Adipocyte (in vitro differentiated cells): Measurements from ENCODE around the gene EFCAB14.

Experiments used
- DNase-seq: peaks from one replicate; pipeline ENCODE4 v3.0.0-alpha.2; 2015; ENCODE audit warnings: low read depth
- H3K27me3 ChIP-seq: replicated peaks from 2 replicates; pipeline ENCODE4 v1.7.0; 2013; ENCODE audit warnings: mild to moderate bottlenecking, low read length, moderate library complexity; ENCODE audit not compliant: control insufficient read depth, insufficient read depth
- H3K36me3 ChIP-seq: 2 replicates; pipeline ENCODE4 v1.7.0; 2013; ENCODE audit warnings: low read length, mild to moderate bottlenecking, moderate library complexity; ENCODE audit not compliant: control insufficient read depth, insufficient read depth, severe bottlenecking
- H3K4me1 ChIP-seq: 2 replicates; pipeline ENCODE4 v1.7.0; 2013; ENCODE audit warnings: mild to moderate bottlenecking, low read length, moderate library complexity; ENCODE audit not compliant: control insufficient read depth, insufficient read depth
- H3K4me3 ChIP-seq: 2 replicates; pipeline ENCODE4 v1.7.0; 2013; ENCODE audit warnings: mild to moderate bottlenecking, low read length, moderate library complexity
- H3K9ac ChIP-seq: 2 replicates; pipeline ENCODE4 v1.7.0; 2013; ENCODE audit warnings: mild to moderate bottlenecking, low read length, moderate library complexity
- H3K9me3 ChIP-seq: 2 replicates; pipeline ENCODE4 v1.7.0; 2013; ENCODE audit warnings: mild to moderate bottlenecking, low read length, moderate library complexity; ENCODE audit not compliant: control insufficient read depth

The EFCAB14 gene

DNA sequence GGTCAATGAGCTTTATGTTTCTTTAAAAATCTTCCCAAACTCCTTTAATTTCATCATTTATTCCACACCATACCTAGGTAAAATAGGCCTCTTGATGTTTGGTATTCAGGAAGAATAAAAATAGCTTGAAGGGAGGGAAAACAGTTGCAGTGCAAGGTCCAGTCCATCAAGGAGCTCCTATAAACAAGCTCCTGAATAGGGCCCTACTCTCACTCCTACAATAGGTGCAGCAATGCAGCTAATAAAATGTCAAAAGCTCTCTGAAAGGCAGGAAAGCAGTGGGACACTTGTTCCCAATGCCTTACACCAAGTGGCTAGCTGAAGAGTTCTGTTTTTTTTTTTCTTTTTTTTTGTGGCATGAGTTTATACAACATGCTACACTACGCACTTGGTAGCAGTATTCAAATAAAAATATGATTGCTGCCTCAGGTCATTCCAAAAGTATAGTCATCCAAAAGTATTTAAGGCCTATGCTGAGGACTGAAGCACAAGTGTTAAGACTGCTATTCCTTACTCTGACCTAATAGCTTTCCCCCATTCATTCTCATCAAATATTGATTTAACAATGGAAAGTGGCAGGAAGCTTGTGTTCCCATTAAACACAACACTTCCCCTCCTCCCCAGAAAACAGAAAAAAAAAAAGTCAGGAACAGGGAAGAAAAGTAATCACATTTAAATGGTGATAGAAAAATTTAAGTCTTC lies 37.4 kb downstream of the EFCAB14 start:
- H3K36me3 ChIP-seq: peaks cover 93% of the 10 kb centered on the region
- no peak overlapping the region for H3K9ac ChIP-seq

DNA sequence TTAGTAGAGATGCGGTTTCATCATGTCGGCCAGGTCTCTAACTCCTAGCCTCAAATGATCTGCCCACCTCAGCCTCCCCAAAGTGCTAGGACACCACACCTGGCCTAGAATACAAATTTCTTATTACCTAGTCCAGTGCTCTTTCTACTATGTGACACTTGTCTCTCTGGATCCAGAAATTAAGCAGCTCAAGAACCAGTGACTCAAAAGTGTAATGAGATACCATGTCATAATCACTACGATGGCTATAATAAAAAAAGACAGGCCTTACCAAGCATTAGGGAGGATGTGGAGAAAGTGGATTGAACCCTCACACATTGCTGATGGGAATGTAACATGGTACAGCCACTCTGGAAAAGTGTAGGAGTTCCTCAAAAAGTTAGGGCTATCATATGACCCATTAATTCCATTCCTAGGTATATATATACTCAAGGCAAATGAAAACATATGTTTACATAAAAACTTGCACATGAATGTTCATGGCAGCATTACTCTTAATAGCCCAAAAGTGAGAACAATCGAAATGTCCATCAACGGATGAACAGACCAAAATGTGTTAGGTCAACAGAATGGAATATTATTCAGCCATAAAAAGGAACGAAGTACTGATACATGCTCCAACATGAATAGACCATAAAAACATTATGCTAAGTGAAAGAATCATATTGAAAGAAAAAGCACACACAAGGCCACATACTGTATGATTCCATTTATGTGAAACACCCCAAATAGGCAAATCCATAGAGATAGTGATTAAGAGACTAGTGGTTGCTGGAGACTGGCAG lies 38.9 kb downstream of the EFCAB14 start:
- Histone ChIP-seq H3K36me3 (peaks cover 92% of the 10 kb centered on the region), H3K4me3 (no peak overlapping the region), H3K9ac (no peak overlapping the region), H3K9me3 (no peaks in the 10 kb centered on the region), H3K4me1 (no peaks in the 10 kb centered on the region), H3K27me3 (no peaks in the 10 kb centered on the region)
- no peak for DNase-seq

More for the DNA sequence above, 37.4 kb downstream of the EFCAB14 start:
- no peaks in the 10 kb centered on the region for H3K27me3 ChIP-seq
- no peaks in the 10 kb centered on the region for H3K4me1 ChIP-seq
- H3K9me3 ChIP-seq: no peaks in the 10 kb centered on the region
- DNase-seq: no peak
- H3K4me3 ChIP-seq: no peak overlapping the region

DNA sequence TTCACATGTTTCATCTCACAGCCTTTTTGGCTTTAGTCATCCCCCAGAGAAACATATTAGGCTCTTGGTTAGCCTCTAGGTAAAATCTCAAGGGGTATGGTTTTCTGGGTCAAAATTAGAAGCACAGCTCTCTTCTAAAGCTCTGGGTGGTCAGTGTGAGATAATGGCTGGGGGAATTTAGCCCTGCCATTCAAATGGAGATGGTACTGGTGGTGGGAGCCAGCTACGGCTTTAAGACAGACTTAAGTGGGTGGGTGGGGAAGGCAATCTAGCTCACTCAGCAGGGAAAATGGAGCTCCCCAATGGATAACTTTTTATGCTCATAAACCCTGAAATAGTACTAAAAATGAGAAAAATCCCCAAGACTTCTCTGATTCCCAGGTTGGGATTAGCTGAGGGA lies 41.6 kb downstream of the EFCAB14 start:
- H3K9ac ChIP-seq: no peak overlapping the region
- DNase-seq: no peak
- no peaks in the 10 kb centered on the region for H3K27me3 ChIP-seq
- no peaks in the 10 kb centered on the region for H3K4me1 ChIP-seq
- H3K9me3 ChIP-seq: no peaks in the 10 kb centered on the region
- no peak overlapping the region for H3K4me3 ChIP-seq
- H3K36me3 ChIP-seq: peaks cover 84% of the 10 kb centered on the region

DNA sequence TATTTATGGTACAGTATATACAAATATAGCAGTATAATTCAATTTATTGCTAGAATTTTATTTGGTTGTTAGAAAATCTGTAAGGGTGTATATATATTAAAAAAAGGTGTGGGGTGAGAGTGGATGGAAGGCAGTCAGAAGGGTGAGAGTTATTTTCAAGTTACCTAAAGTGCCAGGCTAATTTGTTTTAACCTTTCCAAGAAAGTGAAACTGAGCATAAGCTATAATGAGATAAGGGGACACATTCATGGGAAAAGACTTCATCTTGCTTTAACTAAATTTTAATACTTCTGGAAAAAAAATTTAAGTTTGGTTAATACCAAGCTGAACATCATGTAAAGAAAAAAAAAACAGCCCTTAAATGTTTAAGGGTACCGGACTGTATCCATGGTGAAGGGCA lies 42.4 kb downstream of the EFCAB14 start:
- no peak for DNase-seq
- Histone ChIP-seq H3K27me3 (no peaks in the 10 kb centered on the region), H3K4me1 (no peaks in the 10 kb centered on the region), H3K36me3 (peaks cover 76% of the 10 kb centered on the region), H3K9me3 (no peaks in the 10 kb centered on the region), H3K4me3 (no peak overlapping the region), H3K9ac (no peak overlapping the region)

DNA sequence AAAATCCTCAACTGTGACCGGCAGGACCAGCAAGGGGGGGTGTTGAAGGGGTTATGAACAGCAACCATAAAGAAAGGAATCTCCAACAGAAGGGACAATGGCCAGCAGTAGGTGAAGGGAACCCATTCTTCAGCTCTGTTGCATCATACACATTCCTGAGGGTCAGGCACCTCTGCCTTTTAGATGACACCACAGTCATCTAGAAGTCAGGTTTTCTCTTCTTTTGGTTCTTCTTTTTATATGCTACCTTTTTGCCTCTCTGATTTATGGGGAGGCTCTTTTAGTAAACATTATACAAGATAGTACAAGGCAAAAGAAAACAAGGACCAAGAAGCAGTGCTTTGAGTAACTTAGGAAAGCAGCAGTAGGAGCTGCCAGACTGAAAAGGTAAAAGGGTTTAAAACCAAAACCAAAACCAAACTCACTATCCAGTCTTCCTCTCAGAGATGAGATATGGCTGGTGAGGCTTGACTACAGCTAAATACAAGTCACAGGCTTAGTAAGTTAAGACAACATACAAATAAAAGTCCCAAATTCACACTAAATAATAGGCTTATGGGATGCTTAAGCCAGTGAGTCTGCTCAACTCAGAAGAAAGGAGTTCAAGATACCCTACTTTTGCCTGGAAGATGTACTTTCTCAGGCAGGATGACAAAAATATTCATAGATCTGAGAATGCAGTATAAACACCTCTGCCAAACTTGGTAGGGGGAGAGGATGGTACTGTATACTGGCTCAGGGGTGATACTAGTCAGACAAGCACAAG lies 43.2 kb downstream of the EFCAB14 start:
- peaks cover 68% of the 10 kb centered on the region for H3K36me3 ChIP-seq
- no peak overlapping the region for H3K4me3 ChIP-seq
- no peaks in the 10 kb centered on the region for H3K27me3 ChIP-seq
- H3K9ac ChIP-seq: no peak overlapping the region
- H3K4me1 ChIP-seq: no peaks in the 10 kb centered on the region
- DNase-seq: no peak
- H3K9me3 ChIP-seq: no peaks in the 10 kb centered on the region

DNA sequence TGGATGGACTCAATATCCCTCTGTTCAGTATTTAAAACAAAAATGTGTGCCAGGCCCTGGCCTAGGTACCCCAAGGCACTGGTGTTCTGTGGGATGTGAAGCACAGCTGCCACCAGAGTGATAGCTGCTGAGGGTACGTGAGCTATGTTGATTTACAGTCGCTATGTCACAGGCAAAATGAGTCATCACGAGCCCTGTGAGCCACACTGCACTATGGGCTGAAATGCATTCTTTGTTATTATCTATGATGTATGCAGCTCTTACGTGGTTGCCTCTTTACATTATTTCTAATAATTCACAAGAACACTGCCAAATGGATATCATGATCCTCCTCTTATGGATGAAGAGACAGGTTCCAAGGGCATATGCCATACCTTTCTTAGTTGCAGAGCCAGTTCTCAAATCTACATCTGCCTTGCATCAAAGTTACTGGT lies 45.1 kb downstream of the EFCAB14 start:
- peak; percentile 34 for DNase-seq
- H3K27me3 ChIP-seq: no peaks in the 10 kb centered on the region
- no peak overlapping the region for H3K4me3 ChIP-seq
- peaks cover 52% of the 10 kb centered on the region for H3K36me3 ChIP-seq
- no peak overlapping the region for H3K9ac ChIP-seq
- H3K9me3 ChIP-seq: no peaks in the 10 kb centered on the region
- H3K4me1 ChIP-seq: no peaks in the 10 kb centered on the region

DNA sequence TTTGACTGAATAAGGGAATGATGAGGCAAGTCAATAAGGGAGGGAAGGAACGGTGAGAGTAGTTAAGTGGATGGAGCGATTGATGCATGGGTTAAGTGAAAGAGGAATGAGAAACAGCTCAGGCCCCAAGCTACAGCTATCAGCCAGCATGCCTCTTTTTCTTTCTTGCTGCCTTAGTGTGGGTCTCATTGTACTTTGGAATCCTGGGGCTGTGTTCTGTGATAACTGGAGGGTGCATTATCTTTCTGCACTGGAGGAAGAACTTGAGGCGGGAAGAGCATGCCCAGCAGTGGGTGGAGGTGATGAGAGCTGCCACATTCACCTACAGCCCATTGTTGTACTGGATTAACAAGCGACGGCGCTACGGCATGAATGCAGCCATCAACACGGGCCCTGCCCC lies 46.2 kb downstream of the EFCAB14 start:
- no peak for DNase-seq
- Histone ChIP-seq H3K9me3 (no peaks in the 10 kb centered on the region), H3K27me3 (no peaks in the 10 kb centered on the region), H3K36me3 (peaks cover 44% of the 10 kb centered on the region), H3K4me3 (no peak overlapping the region), H3K4me1 (peaks cover 4% of the 10 kb centered on the region), H3K9ac (no peak overlapping the region)

DNA sequence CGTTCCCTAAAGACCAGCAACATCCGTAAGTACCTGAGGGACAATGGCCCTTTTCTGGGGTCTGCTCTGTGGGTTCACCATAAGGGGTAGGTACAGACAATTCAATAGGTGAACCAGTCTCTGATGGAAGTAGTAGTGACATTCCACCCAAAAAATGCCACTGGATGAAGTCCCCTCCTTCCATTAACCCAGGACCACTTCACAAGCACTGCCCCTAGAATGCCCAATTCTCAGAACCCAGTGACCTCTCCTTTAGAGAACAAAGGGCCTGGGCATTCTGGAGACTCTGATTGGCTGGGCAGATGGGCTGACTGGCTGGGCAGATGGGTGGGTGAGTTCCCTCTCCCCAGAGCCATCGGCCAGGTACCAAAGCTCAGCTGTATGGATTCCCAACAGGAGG lies 47.4 kb downstream of the EFCAB14 start, which contains the start of gene TEX38:
Gene TEX38, plus strand, starts transcription at position 301 of the 400 bp plus-strand sequence. Its CDS starts 81 bp downstream, at position 382.
- peaks cover 12% of the 10 kb centered on the region for H3K4me1 ChIP-seq
- DNase-seq: no peak
- no peak within 1 kb of the TSS for H3K9ac ChIP-seq
- peaks cover 33% of the 10 kb centered on the region for H3K36me3 ChIP-seq
- H3K27me3 ChIP-seq: no peaks in the 10 kb centered on the region
- no peaks in the 10 kb centered on the region for H3K9me3 ChIP-seq
- no peak within 1 kb of the TSS for H3K4me3 ChIP-seq

DNA sequence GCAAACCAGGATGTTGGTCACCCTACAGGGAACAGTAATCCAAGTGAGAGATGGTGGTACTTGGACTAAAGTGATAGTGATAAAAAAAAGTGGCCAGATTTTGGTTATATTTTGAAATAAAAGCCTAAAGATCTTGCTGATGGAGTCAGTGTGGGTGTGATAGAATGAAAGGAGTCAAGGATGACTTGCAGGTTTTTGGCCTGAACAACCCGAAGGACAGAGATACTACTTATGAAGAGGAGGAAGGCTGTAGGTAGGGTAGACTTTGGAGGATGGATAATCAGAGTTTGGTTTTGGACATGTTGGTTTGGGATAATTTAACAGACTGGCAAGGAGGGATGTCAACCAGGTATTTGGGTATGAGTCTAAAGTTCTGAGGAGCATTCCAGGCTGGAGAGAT lies 48.8 kb downstream of the EFCAB14 start:
- no peaks in the 10 kb centered on the region for H3K27me3 ChIP-seq
- H3K9ac ChIP-seq: no peak overlapping the region
- H3K4me1 ChIP-seq: peaks cover 12% of the 10 kb centered on the region
- DNase-seq: no peak
- peaks cover 19% of the 10 kb centered on the region for H3K36me3 ChIP-seq
- H3K4me3 ChIP-seq: no peak overlapping the region
- H3K9me3 ChIP-seq: no peaks in the 10 kb centered on the region

DNA sequence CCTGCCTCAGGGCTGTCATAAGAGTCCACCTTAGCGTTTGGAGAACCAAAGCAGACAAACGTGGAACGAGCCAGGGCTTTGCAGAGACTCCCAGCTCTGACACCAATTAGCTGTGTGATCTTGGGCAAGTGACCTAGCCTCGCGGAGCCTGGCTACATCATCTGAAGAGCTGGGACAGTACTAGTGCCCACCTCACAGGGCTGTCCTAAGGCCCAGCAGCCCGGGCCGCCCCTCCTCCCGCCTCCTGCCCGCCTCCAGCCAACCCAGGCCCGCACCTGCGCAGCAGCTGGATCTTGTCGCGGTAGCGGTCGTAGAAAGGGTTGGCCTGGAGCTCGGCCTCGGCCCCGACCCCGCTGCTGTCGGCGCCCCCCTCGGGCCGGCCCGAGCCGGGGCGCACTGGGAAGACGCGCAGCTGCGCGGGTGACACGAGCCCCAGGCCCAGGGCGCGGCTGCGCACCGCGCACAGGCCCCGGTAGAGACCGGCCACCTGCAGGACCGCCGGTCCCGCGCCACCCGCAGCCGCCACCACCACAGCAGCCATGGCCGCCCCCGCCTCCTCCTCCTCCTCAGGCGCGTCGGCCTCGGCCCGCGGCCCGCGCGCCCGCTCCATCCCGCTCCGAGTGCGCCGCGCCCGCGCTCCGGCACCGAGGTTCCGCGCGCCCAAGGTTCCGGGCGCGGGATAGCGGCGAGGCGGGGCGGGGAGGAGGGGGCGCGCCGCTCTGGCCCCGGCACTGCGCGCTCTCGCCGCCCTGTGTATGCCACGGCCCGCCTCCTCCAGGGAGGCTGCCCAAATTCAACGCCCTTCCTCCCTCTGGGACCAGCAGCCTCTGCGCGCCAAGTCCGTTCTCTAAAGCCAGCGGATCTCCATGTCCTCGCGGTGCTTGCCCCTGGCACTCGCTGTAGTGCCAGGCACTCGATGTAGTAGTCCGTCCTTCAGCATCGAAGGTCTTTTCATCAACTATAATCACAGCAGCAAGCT lies 50.8 kb downstream of the EFCAB14 start, which contains the start of gene ATPAF1:
Gene ATPAF1, minus strand, starts transcription at position 583 of the 979 bp plus-strand sequence. Its CDS starts 42 bp downstream, at position 541.
- H3K9me3 ChIP-seq: no peaks in the 10 kb centered on the region

More for the DNA sequence above, 50.8 kb downstream of the EFCAB14 start, which contains the start of gene ATPAF1:
- DNase-seq: peak; percentile 86
- Histone ChIP-seq H3K4me3 (peak within 1 kb of the TSS; percentile 91), H3K36me3 (peaks cover 14% of the 10 kb centered on the region), H3K27me3 (no peaks in the 10 kb centered on the region), H3K9ac (peak within 1 kb of the TSS; percentile 87), H3K4me1 (peaks cover 12% of the 10 kb centered on the region)
